IMR-90 (cell line): ENCODE data around the gene SHB. TPM values are rescaled to one million over a fixed set of nuclear protein-coding genes. Genes with fewer than 3 reads are reported as not detected.

ENCODE experiments used
- ATAC-seq: fragments of 200-7000 bp; cut with Tn5 transposase; 2 replicates; pipeline ENCODE4 v1.9.1; 2020; ENCODE audit warnings: low read depth, mild to moderate bottlenecking, moderate library complexity
- BruUV-seq: library from RNA; stranded (reverse); fragments of 400-500 nt; replicated peaks from 2 replicates; lab custom pipeline; 2021; lab: Mats Ljungman, UMichigan
- CTCF ChIA-PET: fragments of 300-600 bp; formaldehyde crosslinking; extraction: SDS; loops from one replicate; lab custom pipeline; 2021; ENCODE audit warnings: antibody characterized with exemption; lab: Yijun Ruan, JAX
- POLR2A ChIA-PET: fragments of 300-600 bp; sonication (Branson Sonifier 250); formaldehyde crosslinking; loops from one replicate; lab custom pipeline; 2022; ENCODE audit warnings: antibody characterized with exemption; ENCODE audit not compliant: unreplicated experiment; lab: Charles Lee
- DNase-seq: peaks from one replicate; pipeline ENCODE4 v3.0.0; 2013
- H2AFZ ChIP-seq: replicated peaks from 2 replicates; pipeline ENCODE3; 2013; ENCODE audit warnings: low read length, mild to moderate bottlenecking; ENCODE audit not compliant: poor library complexity
- H2AK5ac ChIP-seq: 2 replicates; pipeline ENCODE4 v1.6.1; 2013; ENCODE audit warnings: low read depth, low read length, inconsistent platforms
- H2AK9ac ChIP-seq: replicated peaks from 2 replicates; pipeline ENCODE3; 2013; ENCODE audit warnings: mild to moderate bottlenecking, low read depth, low read length, moderate library complexity; ENCODE audit not compliant: poor library complexity
- H2BK120ac ChIP-seq: 2 replicates; pipeline ENCODE4 v1.6.1; 2013; ENCODE audit warnings: low read depth, low read length, inconsistent platforms
- H2BK15ac ChIP-seq: 3 replicates; pipeline ENCODE4 v1.6.1; 2013; ENCODE audit warnings: low read depth, low read length, inconsistent platforms
- H2BK20ac ChIP-seq: 2 replicates; pipeline ENCODE4 v1.6.1; 2013; ENCODE audit warnings: low read depth, mild to moderate bottlenecking, inconsistent platforms, low read length, moderate library complexity
- H2BK5ac ChIP-seq: 2 replicates; pipeline ENCODE4 v1.6.1; 2013; ENCODE audit warnings: mild to moderate bottlenecking, low read depth, low read length, inconsistent platforms; ENCODE audit not compliant: poor library complexity, severe bottlenecking
- H3K14ac ChIP-seq: replicated peaks from 2 replicates; pipeline ENCODE4 v1.6.1; 2013; ENCODE audit warnings: low read depth, low read length, inconsistent platforms
- H3K18ac ChIP-seq: 2 replicates; pipeline ENCODE4 v1.6.1; 2013; ENCODE audit warnings: low read depth, low read length, control low read depth
- H3K23ac ChIP-seq: 2 replicates; pipeline ENCODE4 v1.6.1; 2013; ENCODE audit warnings: low read depth, low read length, inconsistent platforms
- H3K27ac ChIP-seq: 2 replicates; pipeline ENCODE4 v1.5.1; 2013; ENCODE audit warnings: mild to moderate bottlenecking, control low read depth, low read length; ENCODE audit not compliant: insufficient read depth
- H3K27me3 ChIP-seq: 2 replicates; pipeline ENCODE4 v1.6.1; 2013; ENCODE audit warnings: low read length; ENCODE audit not compliant: control insufficient read depth, insufficient read depth
- H3K36me3 ChIP-seq: 2 replicates; pipeline ENCODE4 v1.6.1; 2013; ENCODE audit warnings: low read length, mixed read lengths; ENCODE audit not compliant: control insufficient read depth, insufficient read depth
- H3K4ac ChIP-seq: 2 replicates; pipeline ENCODE4 v1.6.1; 2013; ENCODE audit warnings: low read depth, low read length, inconsistent platforms
- H3K4me1 ChIP-seq: 2 replicates; pipeline ENCODE4 v1.6.1; 2013; ENCODE audit warnings: low read length, mixed read lengths; ENCODE audit not compliant: control insufficient read depth, insufficient read depth
- H3K4me2 ChIP-seq: 2 replicates; pipeline ENCODE4 v1.6.1; 2013; ENCODE audit warnings: low read depth, mild to moderate bottlenecking, control low read depth, low read length, moderate library complexity
- H3K4me3 ChIP-seq: 2 replicates; pipeline ENCODE4 v1.5.1; 2013; ENCODE audit warnings: low read depth, mild to moderate bottlenecking, control low read depth, low read length, moderate library complexity; ENCODE audit not compliant: insufficient read depth
- H3K56ac ChIP-seq: 2 replicates; pipeline ENCODE4 v1.6.1; 2013; ENCODE audit warnings: low read length, inconsistent platforms; ENCODE audit not compliant: insufficient read depth; ENCODE audit errors: extremely low read depth
- H3K79me1 ChIP-seq, 2 experiments: 2 replicates each; pipeline ENCODE4 v1.6.1; 2013; ENCODE audit warnings: low read length in 2 of 2, inconsistent platforms in 1 of 2, low read depth in 1 of 2
- H3K9ac ChIP-seq: 2 replicates; pipeline ENCODE4 v1.6.1; 2013; ENCODE audit warnings: low read depth, low read length, control low read depth
- H3K9me1 ChIP-seq: 2 replicates; pipeline ENCODE4 v1.6.1; 2013; ENCODE audit warnings: low read length, inconsistent platforms; ENCODE audit not compliant: insufficient read depth
- H3K9me3 ChIP-seq: 2 replicates; pipeline ENCODE4 v1.6.1; 2013; ENCODE audit warnings: low read length; ENCODE audit not compliant: control insufficient read depth, insufficient read depth
- H4K20me1 ChIP-seq: 2 replicates; pipeline ENCODE4 v1.6.1; 2013; ENCODE audit warnings: low read length, inconsistent platforms; ENCODE audit not compliant: insufficient read depth
- H4K5ac ChIP-seq: 2 replicates; pipeline ENCODE4 v1.6.1; 2013; ENCODE audit warnings: mild to moderate bottlenecking, low read depth, low read length, control low read depth
- H4K8ac ChIP-seq, 2 experiments: 2 replicates each; pipeline ENCODE4 v1.6.1; 2013; ENCODE audit warnings: low read depth in 2 of 2, low read length in 2 of 2, control low read depth in 1 of 2, inconsistent platforms in 1 of 2
- H4K91ac ChIP-seq: 2 replicates; pipeline ENCODE4 v1.6.1; 2013; ENCODE audit warnings: low read depth, low read length, inconsistent platforms; ENCODE audit not compliant: insufficient read depth
- BHLHE40 ChIP-seq: fragments of 150-350 bp; IDR thresholded peaks from 2 replicates; pipeline ENCODE4 v1.6.1; 2016; ENCODE audit warnings: mild to moderate bottlenecking, low read depth, low read length
- CEBPB ChIP-seq: IDR thresholded peaks from 2 replicates; pipeline ENCODE4 v1.6.1; 2012; ENCODE audit warnings: low read depth, low read length, improper control_type of control experiment
- CHD1 ChIP-seq: IDR thresholded peaks from 2 replicates; pipeline ENCODE4 v1.6.1; 2012; ENCODE audit warnings: low read depth, low read length, improper control_type of control experiment
- CTCF ChIP-seq: conservative IDR thresholded peaks from 2 replicates; pipeline ENCODE4 v1.5.1; 2012; ENCODE audit warnings: mild to moderate bottlenecking, low read depth, low read length, improper control_type of control experiment
- ELK1 ChIP-seq: fragments of 150-350 bp; IDR thresholded peaks from 2 replicates; pipeline ENCODE4 v1.6.1; 2016; ENCODE audit warnings: low read depth, mild to moderate bottlenecking, low read length, moderate library complexity, borderline replicate concordance
- FOS ChIP-seq: fragments of 150-350 bp; IDR thresholded peaks from 2 replicates; pipeline ENCODE4 v1.6.1; 2016; ENCODE audit warnings: low read depth, low read length
- MAFK ChIP-seq: IDR thresholded peaks from 2 replicates; pipeline ENCODE4 v1.6.1; 2012; ENCODE audit warnings: low read depth, low read length, improper control_type of control experiment
- MAZ ChIP-seq: IDR thresholded peaks from 2 replicates; pipeline ENCODE4 v1.6.1; 2012; ENCODE audit warnings: low read depth, mild to moderate bottlenecking, low read length, improper control_type of control experiment, moderate library complexity, borderline replicate concordance
- MXI1 ChIP-seq: IDR thresholded peaks from 2 replicates; pipeline ENCODE4 v1.6.1; 2012; ENCODE audit warnings: low read depth, mild to moderate bottlenecking, low read length, moderate library complexity, borderline replicate concordance
- NFE2L2 ChIP-seq: fragments of 150-350 bp; IDR thresholded peaks from 2 replicates; pipeline ENCODE4 v1.6.1; 2016; ENCODE audit warnings: low read depth, mild to moderate bottlenecking, low read length
- POLR2A ChIP-seq: IDR thresholded peaks from 2 replicates; pipeline ENCODE4 v1.6.1; 2012; ENCODE audit warnings: mild to moderate bottlenecking, low read depth, low read length
- RAD21 ChIP-seq: IDR thresholded peaks from 2 replicates; pipeline ENCODE4 v1.6.1; 2012; ENCODE audit warnings: low read length, improper control_type of control experiment
- RCOR1 ChIP-seq: IDR thresholded peaks from 2 replicates; pipeline ENCODE4 v1.6.1; 2012; ENCODE audit warnings: mild to moderate bottlenecking, low read length, improper control_type of control experiment; ENCODE audit not compliant: insufficient replicate concordance
- RFX5 ChIP-seq: IDR thresholded peaks from 2 replicates; pipeline ENCODE4 v1.8.0; 2012; ENCODE audit warnings: low read depth, mild to moderate bottlenecking, low read length, moderate library complexity
- SMC3 ChIP-seq: fragments of 150-350 bp; IDR thresholded peaks from 2 replicates; pipeline ENCODE4 v1.6.1; 2016; ENCODE audit warnings: low read depth, mild to moderate bottlenecking, antibody characterized with exemption, low read length, moderate library complexity
- USF2 ChIP-seq: fragments of 150-350 bp; IDR thresholded peaks from 2 replicates; pipeline ENCODE4 v1.6.1; 2017; ENCODE audit warnings: mild to moderate bottlenecking, antibody characterized with exemption, low read length, low read depth
- WGBS, 2 experiments: methylation state at CpG; one replicate each; pipeline versions ENCODE4 v1.1.5 to v1.1.7; 2013; ENCODE audit warnings: missing lambda C conversion rate in 2 of 2; ENCODE audit not compliant: insufficient read length in 1 of 2; ENCODE audit errors: extremely low coverage in 2 of 2; 5-methylcytosine and 5-hydroxymethylcytosine counted together
- dilution Hi-C: fragments of 300-500 bp; cut with HindIII; formaldehyde crosslinking; loops from one replicate; pipeline ENCODE4 v1.14.3; 2018; ENCODE audit warnings: low sequenced_read_pairs; ENCODE audit not compliant: unreplicated experiment
- in situ Hi-C: fragments of 300-500 bp; cut with MboI; formaldehyde crosslinking; loops from 3 replicates; pipeline ENCODE4 v1.14.3; 2019; ENCODE audit warnings: low sequenced_read_pairs, inconsistent platforms, mixed read lengths
- intact Hi-C: fragments of 100-400 bp; cut with micrococcal nuclease; formaldehyde crosslinking; loops from 2 replicates; pipeline ENCODE4 v1.10.0; 2022
- polyA plus RNA-seq, 3 experiments: library from polyadenylated mRNA; depleted of rRNA; stranded (reverse); fragments of >200 nt; gene quantifications; 2 replicates each; pipeline ENCODE4 v1.2.3, GENCODE V29; 2012; ENCODE audit warnings: low replicate concordance in 1 of 3
- total RNA-seq: library from RNA; depleted of rRNA; stranded (reverse); fragments of >200 nt; gene quantifications from 2 replicates; pipeline ENCODE4 v1.2.3, GENCODE V29; 2012

The SHB gene
- total and polyA plus RNA-seq, 2 of the 4 experiments (the other 2 are of a cell fraction), result 6.1 to 20.4 TPM

GRCh38 chr9:37935096-37935495 is 133.9 kb downstream of the SHB start:
- H3K4me1 ChIP-seq, result peaks cover 28% of the 10 kb centered on the region
- peaks cover 23% of the 10 kb centered on the region for H3K9me1 ChIP-seq
- H3K36me3 ChIP-seq, result peaks cover 16% of the 10 kb centered on the region
- 0 out of 2 replicates have a peak overlapping the region, but pooled peaks have one; percentile 44 for H2AK5ac ChIP-seq
- no peak overlapping the region for H2BK5ac ChIP-seq
- H2AK9ac ChIP-seq, result no peak overlapping the region
- BruUV-seq, result no TSS peak
- in situ Hi-C loops, result no loop called here
- no peaks in the 10 kb centered on the region for H3K9me3 ChIP-seq
- ATAC-seq (no peak), DNase-seq (no peak)
- TF ChIP-seq RFX5 (no peak), USF2 (no peak), NFE2L2 (no peak), CTCF (no peak), BHLHE40 (no peak), MAZ (no peak), ELK1 (no peak), CHD1 (no peak), SMC3 (no peak), MXI1 (no peak), FOS (no peak), MAFK (no peak), CEBPB (no peak), POLR2A (no peak), RCOR1 (no peak), RAD21 (no peak)
- no peak overlapping the region for H4K91ac ChIP-seq
- H3K14ac ChIP-seq, result no peak overlapping the region
- no peak overlapping the region for H3K23ac ChIP-seq
- no peak overlapping the region for H3K56ac ChIP-seq
- no peaks in the 10 kb centered on the region for H3K27me3 ChIP-seq
- no peak overlapping the region for H2BK120ac ChIP-seq
- intact Hi-C loops, result no loop called here
- no peak overlapping the region for H2BK20ac ChIP-seq
- ChIA-PET POLR2A (no interaction called here), CTCF (no interaction called here)
- H4K5ac ChIP-seq, result no peak overlapping the region
- H3K4ac ChIP-seq, result no peak overlapping the region
- no peak overlapping the region for H3K4me3 ChIP-seq
- no peak overlapping the region for H3K18ac ChIP-seq
- no peak overlapping the region for H4K8ac ChIP-seq
- 86% methylated on average over 10 of the region's 14 CpGs; no CpG with 5 or more reads in 1 of the 2 experiments for WGBS, 2 experiments
- H3K79me1 ChIP-seq, result peaks cover 39 to 83% of the 10 kb centered on the region in 2 experiments
- H4K20me1 ChIP-seq, result no peaks in the 10 kb centered on the region
- no peak overlapping the region for H2AFZ ChIP-seq
- no peak overlapping the region for H3K4me2 ChIP-seq
- H3K9ac ChIP-seq, result no peak overlapping the region
- dilution Hi-C loops, result loop anchor here (25.0 kb wide), 1 partner anchor 127 kb away; the partner anchor contains the start of gene SHB
- no peak overlapping the region for H2BK15ac ChIP-seq
- no peak overlapping the region for H3K27ac ChIP-seq
